ENCODE data around the gene TTLL6.

DNA sequence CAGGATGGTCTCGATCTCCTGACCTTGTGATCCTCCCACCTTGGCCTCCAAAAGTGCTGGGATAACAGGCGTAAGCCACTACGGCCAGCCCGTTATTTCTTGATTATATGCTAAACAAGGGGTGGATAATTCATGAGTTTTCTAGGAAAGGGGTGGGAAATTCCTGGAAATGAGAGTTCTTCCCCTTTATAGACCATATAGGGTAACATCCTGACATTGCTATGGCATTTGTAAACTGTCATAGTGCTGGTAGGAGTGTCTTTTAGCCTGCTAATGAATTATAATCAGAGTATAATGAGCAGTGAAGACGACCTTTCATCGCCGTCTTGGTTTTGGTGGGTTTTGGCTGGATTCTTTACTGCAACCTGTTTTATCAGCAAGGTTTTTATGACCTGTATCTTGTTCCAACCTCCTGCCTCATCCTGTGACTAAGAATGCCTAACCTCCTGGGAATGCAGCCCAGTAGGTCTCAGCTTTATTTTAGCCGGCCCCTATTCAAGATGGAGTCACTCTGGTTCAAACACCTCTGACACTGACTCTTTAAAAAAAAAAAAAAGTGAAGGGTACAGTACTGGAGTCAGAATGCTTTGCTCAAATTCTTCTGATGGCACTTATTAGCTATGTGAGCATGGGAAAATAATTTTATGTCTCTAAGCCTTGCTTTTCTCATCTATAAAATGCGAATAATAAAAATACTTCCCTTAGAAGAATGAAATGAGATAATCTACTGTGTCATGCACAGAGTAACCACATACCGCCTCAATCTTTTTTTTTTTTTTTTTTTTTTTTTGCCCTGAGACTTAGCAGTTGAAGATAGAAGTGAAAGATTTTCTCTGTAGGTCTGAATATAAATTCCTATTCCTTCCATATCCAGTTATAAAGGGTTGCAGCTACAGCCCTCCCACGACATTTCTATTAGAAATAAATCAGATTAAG lies 8.7 kb upstream of the TTLL6 start:
- TF ChIP-seq, protein P1, sequence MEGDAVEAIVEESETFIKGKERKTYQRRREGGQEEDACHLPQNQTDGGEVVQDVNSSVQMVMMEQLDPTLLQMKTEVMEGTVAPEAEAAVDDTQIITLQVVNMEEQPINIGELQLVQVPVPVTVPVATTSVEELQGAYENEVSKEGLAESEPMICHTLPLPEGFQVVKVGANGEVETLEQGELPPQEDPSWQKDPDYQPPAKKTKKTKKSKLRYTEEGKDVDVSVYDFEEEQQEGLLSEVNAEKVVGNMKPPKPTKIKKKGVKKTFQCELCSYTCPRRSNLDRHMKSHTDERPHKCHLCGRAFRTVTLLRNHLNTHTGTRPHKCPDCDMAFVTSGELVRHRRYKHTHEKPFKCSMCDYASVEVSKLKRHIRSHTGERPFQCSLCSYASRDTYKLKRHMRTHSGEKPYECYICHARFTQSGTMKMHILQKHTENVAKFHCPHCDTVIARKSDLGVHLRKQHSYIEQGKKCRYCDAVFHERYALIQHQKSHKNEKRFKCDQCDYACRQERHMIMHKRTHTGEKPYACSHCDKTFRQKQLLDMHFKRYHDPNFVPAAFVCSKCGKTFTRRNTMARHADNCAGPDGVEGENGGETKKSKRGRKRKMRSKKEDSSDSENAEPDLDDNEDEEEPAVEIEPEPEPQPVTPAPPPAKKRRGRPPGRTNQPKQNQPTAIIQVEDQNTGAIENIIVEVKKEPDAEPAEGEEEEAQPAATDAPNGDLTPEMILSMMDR (IDR thresholded peaks at IDR 0.05), result no peak
- no peak for TF ChIP-seq POLR2A (IDR thresholded peaks at IDR 0.05)

All from thyroid gland (tissue), 4 donors.